K562 treated with DMSO at 1 percent for 24 hours (cell line): ENCODE measurements around the gene FBN2. TPM values are rescaled to one million over a fixed set of nuclear protein-coding genes. Genes with fewer than 3 reads are reported as not detected.

Experiments
- total RNA-seq: library from RNA; unstranded; fragments of 300-600 nt; gene quantifications from 2 replicates; pipeline ENCODE4 v1.2.3, GENCODE V29; 2022; ENCODE audit warnings: low read depth; ENCODE audit not compliant: insufficient read depth

Gene FBN2
- not detected in 2 replicates for total RNA-seq

GRCh38 chr5:128538000-128538249, at the start of gene FBN2:
Gene FBN2 (minus strand): TSS chr5:128538245. CDS start chr5:128537603, 642 bp downstream.

